CD4-positive, alpha-beta T cell treated with Interferon gamma for 1 hour (primary cell): ENCODE measurements around the gene PROB1.
"Not testable (repeated sequence)": the region's sequence is repeated elsewhere in the genome, so short reads cannot be mapped to it uniquely, and the experiment has no call there.

Experiments used
- DNase-seq: peaks from one replicate; pipeline ENCODE4 v3.0.0-alpha.2; 2020

Gene PROB1

GRCh38 chr5:139391570-139392323 lies 3.2 kb downstream of the PROB1 start:
- DNase-seq = no peak

DNA sequence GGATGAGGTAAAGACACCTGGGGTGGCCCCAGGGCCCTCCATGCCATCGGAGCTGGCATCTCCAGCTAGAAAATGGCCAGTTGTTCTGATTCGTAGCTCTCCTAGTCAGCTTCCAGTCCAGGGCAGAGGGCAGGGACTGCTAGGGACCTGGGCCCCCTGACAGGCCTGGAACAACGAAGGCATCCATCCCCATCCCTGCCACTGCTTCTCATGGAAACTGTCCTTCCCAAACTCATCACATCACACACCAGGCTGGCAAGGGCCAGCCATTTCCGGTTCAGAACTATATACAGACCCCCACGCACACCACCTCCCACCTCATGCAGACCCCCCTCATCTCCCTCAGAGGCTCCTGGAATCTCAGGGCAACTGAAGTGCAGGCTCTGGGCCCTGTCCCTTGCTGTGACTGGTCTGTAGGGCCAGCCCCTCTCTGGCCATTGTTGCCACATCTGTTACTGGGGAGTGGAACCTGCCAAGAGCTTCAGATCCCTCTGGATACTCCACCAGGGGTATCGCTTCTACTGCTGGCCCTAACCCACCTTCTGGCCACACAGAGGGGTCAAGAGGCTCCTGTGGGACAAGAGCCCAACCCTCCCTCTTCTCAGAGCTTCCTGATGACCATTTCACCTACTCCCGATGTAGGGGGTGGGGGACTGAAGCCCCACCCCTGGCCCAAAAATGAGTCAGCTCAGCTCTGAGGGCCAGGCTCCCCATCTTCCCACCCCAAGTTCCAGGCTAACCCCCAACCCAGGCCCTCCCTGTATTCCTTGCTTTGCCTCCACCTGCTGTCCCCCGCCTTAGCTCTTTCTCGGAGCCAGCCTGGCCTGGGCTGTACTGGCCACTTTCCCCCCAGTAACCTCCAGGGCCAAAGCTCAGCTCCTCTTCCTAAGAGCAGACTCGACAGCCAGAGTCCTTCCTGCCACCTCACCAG lies 4.0 kb downstream of the PROB1 start:
- DNase-seq = no peak

- DNase-seq = peak; percentile 85
Measured at GRCh38 chr5:139389701-139390638, 4.9 kb downstream of the PROB1 start, which contains the start of gene MZB1. Gene MZB1 (minus strand): TSS chr5:139389913. CDS start chr5:139389856, 57 bp downstream.

DNA sequence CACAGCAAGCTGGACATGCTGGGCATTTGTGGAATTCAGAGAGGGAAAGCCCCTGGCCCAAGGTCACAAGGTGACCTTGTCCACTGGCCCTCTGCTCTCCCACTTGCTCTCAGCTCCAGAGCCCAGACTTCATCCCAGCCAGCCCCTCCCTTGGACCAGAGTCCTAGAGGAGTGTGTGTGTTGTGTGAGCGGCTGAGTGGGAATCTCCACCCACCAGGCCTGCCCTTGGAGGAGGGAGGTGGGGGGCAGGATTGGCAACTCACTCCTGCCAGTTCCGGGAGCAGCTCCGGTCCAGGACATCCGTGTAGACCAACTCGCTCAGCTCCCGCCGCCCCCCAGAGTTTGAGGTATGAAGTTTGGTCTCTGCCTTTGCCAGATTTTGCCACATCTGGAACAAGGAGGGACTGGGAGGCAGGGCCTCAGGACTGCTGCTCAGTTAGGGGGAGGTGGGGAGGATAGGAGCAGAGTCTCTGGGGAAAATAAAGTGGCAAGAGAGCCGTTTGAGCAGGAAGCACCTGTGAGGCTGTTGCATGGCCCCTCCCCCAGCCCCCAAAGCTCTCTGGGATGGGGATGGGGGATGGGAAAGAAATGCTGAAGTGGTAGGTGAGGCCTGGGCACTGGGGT lies 6.6 kb downstream of the PROB1 start:
- DNase-seq = peak; percentile 67

DNA sequence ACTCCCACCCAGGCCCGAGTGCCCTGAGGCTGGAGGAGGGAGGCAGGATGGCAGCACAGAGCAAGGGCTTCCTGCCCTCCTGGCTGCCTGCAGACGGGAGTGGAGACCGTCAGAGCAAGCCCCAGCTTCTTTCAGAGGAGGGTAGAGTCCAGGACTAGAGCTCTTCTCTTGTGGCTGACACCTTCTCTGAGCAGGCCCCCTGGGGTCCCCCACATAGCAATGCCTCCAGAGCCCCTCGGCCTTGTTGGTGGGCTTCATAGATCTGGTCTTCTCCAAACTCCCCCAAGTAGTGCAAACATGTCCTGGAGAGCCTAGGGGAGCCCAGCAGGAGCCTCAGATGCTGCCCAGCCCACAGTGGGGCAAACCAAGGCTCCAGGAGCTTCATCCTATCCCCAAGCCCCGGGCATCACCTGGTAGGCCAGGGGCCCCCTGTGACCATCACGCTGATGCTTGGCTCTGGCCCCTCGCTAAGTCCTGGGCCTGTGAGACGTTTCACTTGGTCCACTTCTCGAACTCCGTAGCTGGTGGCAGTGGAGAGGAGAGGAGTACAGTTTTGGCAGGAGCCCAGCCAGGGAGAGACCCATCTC lies 7.2 kb downstream of the PROB1 start:
- no peak for DNase-seq

DNA sequence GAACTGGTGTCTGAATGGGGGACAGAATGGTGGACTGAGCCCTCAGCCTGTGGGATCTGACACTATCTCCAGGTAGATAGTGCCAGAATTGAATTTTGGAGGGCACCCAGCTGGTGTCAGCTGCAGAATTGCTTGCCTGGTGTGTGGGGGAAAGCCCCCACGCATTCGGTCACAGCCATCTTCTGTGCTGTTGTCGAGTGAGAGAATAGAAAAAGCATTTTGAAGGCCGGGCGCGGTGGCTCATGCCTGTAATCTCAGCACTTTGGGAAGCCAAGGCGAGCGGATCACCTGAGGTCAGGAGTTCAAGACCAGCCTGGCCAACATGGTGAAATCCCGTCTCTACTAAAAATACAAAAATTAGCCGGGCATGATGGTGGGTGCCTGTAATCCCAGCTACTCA lies 7.9 kb downstream of the PROB1 start:
- DNase-seq = not testable (repeated sequence)

DNA sequence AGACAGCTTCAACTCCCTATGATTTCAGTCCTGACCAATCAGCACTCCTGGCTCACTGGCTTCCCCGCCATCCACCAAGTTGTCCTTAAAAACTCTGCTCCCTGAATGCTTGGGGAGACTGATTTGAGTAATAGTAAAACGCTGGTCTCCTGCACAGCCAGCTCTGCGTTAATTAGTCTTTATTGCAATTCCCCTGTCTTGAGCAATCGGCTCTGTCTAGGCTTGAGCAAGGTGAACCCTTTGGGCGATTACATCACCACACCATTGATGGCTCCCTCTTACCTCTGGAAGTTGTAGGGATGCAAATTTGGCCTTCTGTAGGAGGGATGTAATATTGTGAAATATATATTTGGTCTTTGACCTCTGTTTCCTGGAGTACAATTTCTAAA lies 8.9 kb downstream of the PROB1 start:
- no peak for DNase-seq

DNA sequence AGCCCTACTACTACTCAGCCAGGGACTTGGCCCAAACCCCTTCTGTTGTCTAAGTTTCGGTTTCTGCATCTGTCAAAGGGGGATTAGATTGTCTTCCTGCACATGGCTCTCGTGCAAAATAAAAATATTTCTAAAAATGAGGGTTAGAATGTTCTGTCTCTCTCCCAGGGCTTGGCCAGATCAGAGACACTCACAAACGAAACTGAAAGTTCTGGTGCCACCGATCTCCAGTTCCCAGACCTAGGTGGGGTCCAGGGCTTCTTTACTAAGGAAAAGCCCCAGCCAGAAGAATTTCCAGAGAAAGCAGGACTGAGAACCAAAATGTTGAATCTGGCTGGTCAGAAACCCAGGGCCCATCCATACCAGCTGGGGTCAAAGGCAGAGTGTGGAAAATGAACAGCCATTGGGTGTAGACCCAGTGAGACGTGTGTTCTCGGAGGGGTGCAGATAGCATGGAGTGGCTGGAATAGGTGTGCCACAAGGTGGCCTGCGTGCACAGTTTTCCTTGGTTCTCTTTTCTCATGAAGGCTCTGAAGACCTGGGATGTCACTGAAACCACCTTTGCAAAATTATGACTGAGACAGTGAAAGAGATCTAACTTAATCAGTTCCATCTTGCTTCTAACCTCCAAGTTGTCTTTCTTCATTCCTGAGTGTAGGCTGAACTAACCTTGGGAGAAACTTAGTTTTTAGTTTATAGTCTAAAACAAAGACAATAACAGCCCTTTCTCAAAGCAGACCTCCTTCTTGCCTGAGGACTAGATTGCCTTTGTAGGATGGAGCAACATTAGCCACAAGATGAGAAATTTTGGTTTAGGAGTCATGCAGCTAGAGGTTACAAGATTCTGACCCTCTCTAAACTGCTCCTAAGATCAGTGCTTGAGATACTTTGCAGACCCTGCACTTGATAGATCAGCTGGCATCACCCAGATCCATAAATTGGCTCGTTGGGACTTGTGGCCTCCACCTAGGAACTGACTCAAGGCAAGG lies 9.5 kb downstream of the PROB1 start:
- DNase-seq = no peak

DNA sequence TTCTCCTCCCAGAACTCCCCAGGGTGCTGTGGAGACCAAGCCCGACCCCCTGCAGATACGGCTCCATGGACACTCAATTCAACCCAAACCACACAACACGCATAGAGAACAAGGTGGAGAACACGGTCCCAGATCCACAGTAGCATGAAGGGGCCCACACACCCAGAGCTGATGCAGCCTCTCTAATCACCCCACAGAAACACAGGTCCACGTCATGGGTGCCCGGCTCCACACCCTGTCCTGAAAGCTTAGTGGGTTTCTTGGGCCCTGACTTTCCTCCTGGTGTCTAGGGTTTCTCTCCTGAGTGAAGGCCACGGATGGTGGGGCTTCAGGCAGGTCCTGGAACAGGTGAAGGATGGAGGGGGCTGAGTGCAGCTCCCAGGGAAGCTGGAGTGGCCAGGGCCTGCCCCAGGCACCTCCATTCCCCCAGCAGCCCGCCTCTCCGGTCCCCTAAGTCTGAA lies 10.3 kb downstream of the PROB1 start:
- DNase-seq = no peak

- DNase-seq = no peak
Measured at GRCh38 chr5:139383993-139384590, 10.8 kb downstream of the PROB1 start.

DNA sequence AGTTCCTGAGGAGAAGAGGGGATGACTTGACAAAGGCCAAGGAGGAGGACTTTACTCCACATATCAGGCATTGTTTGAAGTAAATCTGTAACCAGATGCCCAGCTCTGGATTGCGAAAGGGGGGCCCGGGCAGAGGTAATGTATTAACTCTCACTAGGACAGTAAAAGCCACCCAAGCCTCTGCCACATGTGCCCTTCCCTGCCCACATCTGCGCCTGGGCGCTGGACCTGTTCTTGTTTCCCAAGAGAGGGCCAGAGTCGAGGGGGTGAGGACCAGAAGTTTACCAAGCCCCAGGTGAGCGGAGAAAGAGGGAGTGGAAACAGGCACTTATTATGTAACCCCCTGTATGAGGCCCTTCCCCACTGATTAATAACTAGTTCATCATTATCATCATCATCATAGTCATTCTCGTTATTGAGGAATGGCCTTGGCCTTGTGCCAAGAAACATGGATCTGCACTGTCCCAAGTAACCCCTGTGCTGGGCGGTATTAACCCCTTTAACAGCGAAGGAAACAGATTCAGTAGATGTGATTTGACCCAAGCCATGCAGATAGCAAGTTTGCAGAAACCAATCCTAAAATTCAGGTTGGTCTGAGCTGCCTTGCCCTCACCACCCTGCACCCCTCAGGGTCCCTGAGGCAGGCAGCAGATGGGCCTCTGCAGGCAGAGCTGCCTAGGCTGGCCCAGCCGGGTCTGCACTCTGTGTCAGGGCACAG lies 11.5 kb downstream of the PROB1 start, which contains the start of gene SLC23A1:
TSS of gene SLC23A1 (minus strand) at position 23 of the 718 bp plus-strand sequence. CDS start 44 bp downstream, outside the sequence.
- DNase-seq = no peak

DNA sequence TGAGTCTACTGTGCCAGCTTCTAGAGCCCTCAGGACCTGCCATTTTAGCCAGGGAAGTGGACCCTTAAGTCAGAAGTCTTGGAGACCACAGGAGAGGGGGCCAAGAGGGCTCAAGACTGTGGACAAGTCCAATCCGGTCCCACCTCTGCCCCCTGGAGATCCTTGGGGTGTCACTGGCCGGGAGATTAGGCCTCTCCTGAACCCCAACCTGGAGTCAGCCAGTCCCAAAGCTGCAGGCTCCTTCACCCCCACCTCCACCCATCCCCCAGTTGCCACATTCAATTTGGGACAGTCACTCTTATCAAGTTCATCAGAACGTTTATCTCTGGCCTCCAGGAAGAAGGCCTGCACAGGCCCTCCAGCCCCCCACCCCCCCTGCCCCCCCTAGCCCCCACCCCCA lies 12.1 kb downstream of the PROB1 start:
- DNase-seq = no peak

DNA sequence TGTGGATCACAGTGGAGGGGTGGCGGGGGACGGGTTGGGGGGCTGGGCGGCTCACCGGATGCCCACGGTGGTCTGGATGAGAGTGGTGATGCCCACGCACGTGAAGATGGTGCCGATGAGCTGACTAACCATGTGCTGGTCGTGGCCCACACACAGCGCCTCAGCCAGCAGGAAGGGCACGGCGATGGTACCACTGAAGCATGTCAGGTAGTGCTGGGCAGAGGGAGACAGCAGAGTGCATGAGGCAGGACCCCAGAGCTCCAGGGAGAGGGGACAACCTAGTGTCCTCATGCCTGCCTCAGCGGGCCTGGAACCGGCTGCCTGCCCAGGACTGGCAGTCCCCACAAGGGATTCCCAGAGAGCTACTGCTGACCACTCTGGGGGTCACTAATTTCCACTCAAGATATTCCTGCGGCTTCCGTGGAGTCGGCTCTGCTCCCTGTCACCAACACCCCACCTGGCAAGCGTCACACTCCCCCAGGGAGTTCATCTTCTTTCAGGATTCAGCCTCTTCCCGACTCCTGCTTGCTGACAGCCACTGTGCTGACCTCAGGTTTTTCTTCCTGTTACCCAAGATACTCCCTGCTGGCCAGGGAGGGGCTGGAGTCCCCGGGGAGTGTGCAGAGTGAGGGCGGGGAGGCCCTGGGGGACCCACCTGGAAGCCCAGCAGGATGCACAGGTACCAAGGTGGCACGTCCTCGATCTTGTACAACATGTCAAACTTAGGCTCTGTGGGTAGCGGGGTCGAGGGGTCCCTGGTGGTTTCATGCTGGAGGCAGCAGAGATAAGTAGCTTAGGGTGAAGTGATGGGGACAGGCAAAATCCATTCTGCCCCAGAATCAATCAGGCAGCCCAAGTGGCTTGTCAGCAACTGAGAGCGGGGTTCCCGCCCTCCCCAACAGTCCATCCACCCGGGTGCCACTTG lies 12.8 kb downstream of the PROB1 start:
- no peak for DNase-seq

GRCh38 chr5:139379626-139380449 lies 15.1 kb downstream of the PROB1 start:
- DNase-seq = no peak

DNA sequence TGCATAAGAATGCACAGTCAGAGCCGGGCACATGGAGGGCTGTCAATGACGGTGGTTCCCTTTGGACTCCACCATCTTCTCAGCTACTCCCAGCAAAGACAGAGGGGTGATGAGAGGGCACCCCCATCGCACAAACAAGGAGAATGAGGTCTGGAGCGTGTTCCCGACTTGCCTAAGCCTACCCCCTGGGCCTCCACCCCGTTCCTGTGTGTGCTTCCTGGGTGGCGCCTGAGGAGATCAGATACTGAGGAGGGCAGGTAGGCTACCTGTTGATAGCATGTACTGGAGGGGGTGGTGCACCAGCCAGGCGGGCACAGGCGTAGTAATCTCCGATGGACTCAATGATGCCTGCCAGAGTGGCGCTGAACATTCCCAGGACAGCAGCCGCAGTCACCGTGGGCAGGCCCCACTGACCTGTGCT lies 16.0 kb downstream of the PROB1 start:
- DNase-seq = no peak

GRCh38 chr5:139378101-139378825 lies 16.6 kb downstream of the PROB1 start:
- DNase-seq = no peak
